ENCODE results near the gene MPV17. TPM values are rescaled to one million over a fixed set of nuclear protein-coding genes. Genes with fewer than 3 reads are reported as not detected.

MPV17 gene
- total and polyA plus RNA-seq, 9 of the 15 experiments (the other 6 are each of a cell fraction or from before 2014, with no cell fraction given) = 54.7 to 140 (median 70.2) TPM

DNA sequence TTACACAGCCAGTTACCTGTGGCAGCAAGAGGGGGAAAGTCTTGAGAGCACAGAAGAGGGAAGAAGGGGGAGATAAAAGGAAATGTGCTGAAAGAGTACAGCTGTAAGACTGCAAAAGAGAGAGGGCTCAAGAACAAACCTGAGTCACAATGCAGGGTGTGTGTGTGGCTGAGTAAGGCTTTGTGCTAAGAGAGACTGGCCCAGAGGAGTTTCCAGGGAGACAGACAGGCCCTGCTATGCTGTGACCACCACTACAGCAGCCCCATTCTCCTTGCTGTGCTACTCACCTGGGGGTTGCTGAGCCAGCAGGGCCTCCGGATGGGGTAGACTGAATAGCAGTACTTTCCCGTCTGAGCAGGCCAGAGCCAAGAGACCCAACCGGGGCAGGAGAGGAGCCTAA is 12.4 kb upstream of the MPV17 start:
- Histone ChIP-seq H4K20me1 (replicated peaks; ENCODE audit: control insufficient read depth, insufficient read depth, low read length) (no peaks in the 10 kb centered on the region), H3K9me3 (replicated peaks; ENCODE audit: control insufficient read depth, insufficient read depth, low read depth, low read length) (no peaks in the 10 kb centered on the region), H3K4me3 (no peak overlapping the region), H3K4me2 (ENCODE audit: insufficient read depth, low read length) (no peak overlapping the region), H3K4me1 (replicated peaks in 1 of 2; ENCODE audit: control insufficient read depth in 2 of 2, insufficient read depth in 2 of 2, low read length in 2 of 2) (no peaks in the 10 kb centered on the region), H3K79me2 (ENCODE audit: control insufficient read depth, insufficient read depth, low read length) (no peaks in the 10 kb centered on the region), H3K9ac (ENCODE audit: insufficient read depth in 1 of 2, low read depth in 2 of 2, low read length in 2 of 2) (peak overlapping the region in 1 of 2 experiments; percentile 48; a peak in 1 of 4 replicates), H3K27me3 (ENCODE audit: control insufficient read depth in 2 of 2, insufficient read depth in 2 of 2, low read length in 2 of 2) (no peaks in the 10 kb centered on the region), H3K36me3 (ENCODE audit: control insufficient read depth, insufficient read depth, low read length) (peaks cover 75% of the 10 kb centered on the region), H3K27ac (ENCODE audit: extremely low read depth, low read depth, low read length) (no peak overlapping the region; the same call in 2 of the 3 replicates), H2AFZ (ENCODE audit: low read depth, low read length) (no peak overlapping the region), H3K9me1 (ENCODE audit: control insufficient read depth, insufficient read depth, low read length) (no peaks in the 10 kb centered on the region)
- ATAC-seq (no peak), FAIRE-seq (no peak), DNase-seq (ENCODE audit: extremely low read depth in 1 of 4, low spot score in 3 of 4) (no peak)
- in situ Hi-C loops (cut with MboI) (no loop called here), intact Hi-C loops (cut with micrococcal nuclease) (no loop called here)
- BruUV-seq (replicated peaks) = no TSS peak
- CTCF ChIA-PET (ENCODE audit: low intra/inter-chr PET ratio) = no interaction called here
- POLR2A ChIA-PET = interaction anchor here (1.0 to 4.0 kb wide), 4 partner anchors 10 to 19 kb away, joined by 4 to 22 read pairs (median 4); partner anchors contain the start of gene MPV17
- 86% methylated on average over 3 of the region's 3 CpGs for WGBS (ENCODE audit: insufficient coverage, low coverage, missing lambda C conversion rate)
- no peak for TF ChIP-seq ZNF121 (CRISPR knock-in tag; conservative IDR thresholded peaks at IDR 0.05)
- no peak for TF ChIP-seq OTX1 (CRISPR knock-in tag; IDR thresholded peaks at IDR 0.05)
- no peak for TF ChIP-seq HNRNPK (IDR thresholded peaks at IDR 0.05; ENCODE audit: low read depth, low read length, poor library complexity, severe bottlenecking)
- no peak for TF ChIP-seq KDM5B (IDR thresholded peaks at IDR 0.05; ENCODE audit: insufficient replicate concordance, low read depth, low read length)
- no peak for TF ChIP-seq RBM15 (IDR thresholded peaks at IDR 0.05; ENCODE audit: insufficient read depth, low read length)
- TF ChIP-seq, protein P1, sequence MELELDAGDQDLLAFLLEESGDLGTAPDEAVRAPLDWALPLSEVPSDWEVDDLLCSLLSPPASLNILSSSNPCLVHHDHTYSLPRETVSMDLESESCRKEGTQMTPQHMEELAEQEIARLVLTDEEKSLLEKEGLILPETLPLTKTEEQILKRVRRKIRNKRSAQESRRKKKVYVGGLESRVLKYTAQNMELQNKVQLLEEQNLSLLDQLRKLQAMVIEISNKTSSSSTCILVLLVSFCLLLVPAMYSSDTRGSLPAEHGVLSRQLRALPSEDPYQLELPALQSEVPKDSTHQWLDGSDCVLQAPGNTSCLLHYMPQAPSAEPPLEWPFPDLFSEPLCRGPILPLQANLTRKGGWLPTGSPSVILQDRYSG (tag; conservative IDR thresholded peaks at IDR 0.05; ENCODE audit: low read depth) = no peak
- no peak for TF ChIP-seq NELFE (IDR thresholded peaks at IDR 0.05; ENCODE audit: insufficient read depth, insufficient read length)
- TF ChIP-seq, protein P2, sequence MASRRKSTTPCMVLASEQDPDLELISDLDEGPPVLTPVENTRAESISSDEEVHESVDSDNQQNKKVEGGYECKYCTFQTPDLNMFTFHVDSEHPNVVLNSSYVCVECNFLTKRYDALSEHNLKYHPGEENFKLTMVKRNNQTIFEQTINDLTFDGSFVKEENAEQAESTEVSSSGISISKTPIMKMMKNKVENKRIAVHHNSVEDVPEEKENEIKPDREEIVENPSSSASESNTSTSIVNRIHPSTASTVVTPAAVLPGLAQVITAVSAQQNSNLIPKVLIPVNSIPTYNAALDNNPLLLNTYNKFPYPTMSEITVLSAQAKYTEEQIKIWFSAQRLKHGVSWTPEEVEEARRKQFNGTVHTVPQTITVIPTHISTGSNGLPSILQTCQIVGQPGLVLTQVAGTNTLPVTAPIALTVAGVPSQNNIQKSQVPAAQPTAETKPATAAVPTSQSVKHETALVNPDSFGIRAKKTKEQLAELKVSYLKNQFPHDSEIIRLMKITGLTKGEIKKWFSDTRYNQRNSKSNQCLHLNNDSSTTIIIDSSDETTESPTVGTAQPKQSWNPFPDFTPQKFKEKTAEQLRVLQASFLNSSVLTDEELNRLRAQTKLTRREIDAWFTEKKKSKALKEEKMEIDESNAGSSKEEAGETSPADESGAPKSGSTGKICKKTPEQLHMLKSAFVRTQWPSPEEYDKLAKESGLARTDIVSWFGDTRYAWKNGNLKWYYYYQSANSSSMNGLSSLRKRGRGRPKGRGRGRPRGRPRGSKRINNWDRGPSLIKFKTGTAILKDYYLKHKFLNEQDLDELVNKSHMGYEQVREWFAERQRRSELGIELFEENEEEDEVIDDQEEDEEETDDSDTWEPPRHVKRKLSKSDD (conservative IDR thresholded peaks at IDR 0.05; ENCODE audit: low read length) = no peak
- no peak for TF ChIP-seq MCM7 (IDR thresholded peaks at IDR 0.05)
- no peak for TF ChIP-seq MCM5 (IDR thresholded peaks at IDR 0.05; ENCODE audit: low read depth)
- TF ChIP-seq, protein P3, sequence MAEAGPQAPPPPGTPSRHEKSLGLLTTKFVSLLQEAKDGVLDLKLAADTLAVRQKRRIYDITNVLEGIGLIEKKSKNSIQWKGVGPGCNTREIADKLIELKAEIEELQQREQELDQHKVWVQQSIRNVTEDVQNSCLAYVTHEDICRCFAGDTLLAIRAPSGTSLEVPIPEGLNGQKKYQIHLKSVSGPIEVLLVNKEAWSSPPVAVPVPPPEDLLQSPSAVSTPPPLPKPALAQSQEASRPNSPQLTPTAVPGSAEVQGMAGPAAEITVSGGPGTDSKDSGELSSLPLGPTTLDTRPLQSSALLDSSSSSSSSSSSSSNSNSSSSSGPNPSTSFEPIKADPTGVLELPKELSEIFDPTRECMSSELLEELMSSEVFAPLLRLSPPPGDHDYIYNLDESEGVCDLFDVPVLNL (CRISPR knock-in tag; IDR thresholded peaks at IDR 0.05; ENCODE audit: low read depth) = no peak
- no peak for TF ChIP-seq ZNF239 (CRISPR knock-in tag; IDR thresholded peaks at IDR 0.05)
- no peak for TF ChIP-seq LEF1 (IDR thresholded peaks at IDR 0.05)
- TF ChIP-seq CBX3 (IDR thresholded peaks at IDR 0.05; ENCODE audit: borderline replicate concordance in 1 of 2, low read length in 2 of 2) = no peak
- no peak for TF ChIP-seq MXI1 (IDR thresholded peaks at IDR 0.05; ENCODE audit: low read depth, low read length)
- TF ChIP-seq, protein P4, sequence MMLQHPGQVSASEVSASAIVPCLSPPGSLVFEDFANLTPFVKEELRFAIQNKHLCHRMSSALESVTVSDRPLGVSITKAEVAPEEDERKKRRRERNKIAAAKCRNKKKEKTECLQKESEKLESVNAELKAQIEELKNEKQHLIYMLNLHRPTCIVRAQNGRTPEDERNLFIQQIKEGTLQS (IDR thresholded peaks at IDR 0.05) = no peak
- TF ChIP-seq, protein P4 (CRISPR knock-in tag; conservative IDR thresholded peaks at IDR 0.05) = no peak
- no peak for TF ChIP-seq NFATC3 (IDR thresholded peaks at IDR 0.05)

Data from K562 (cell line).